Peyer's patch (tissue), 4 donors: Measurements from ENCODE around the gene ABHD6. TPM values are rescaled to one million over a fixed set of nuclear protein-coding genes. Genes with fewer than 3 reads are reported as not detected.
A peak's percentile ranks its signal among the peaks of the same experiment; 100 is the strongest.

ENCODE experiments used
- DNase-seq, 3 donors: peaks; one replicate each; pipeline ENCODE4 v3.0.0-alpha.2; 2017 to 2019
- H3K27ac ChIP-seq, 4 donors: fragments of 200-600 bp; sonication (generic); one replicate each; pipeline ENCODE4 v1.5.1; 2016 to 2019
- H3K27me3 ChIP-seq, 2 donors: fragments of 200-600 bp; sonication (generic); one replicate each; pipeline ENCODE4 v1.5.1; 2019
- H3K36me3 ChIP-seq, 3 donors: fragments of 200-600 bp; sonication (generic); one replicate each; pipeline ENCODE4 v1.5.1; 2016 to 2019
- H3K4me1 ChIP-seq, 4 donors: fragments of 200-600 bp; sonication (generic); one replicate each; pipeline ENCODE4 v1.5.1; 2016 to 2019
- H3K4me3 ChIP-seq, 4 donors: fragments of 200-600 bp; sonication (generic); 1 replicate in 3 of 4; 2 replicates in 1 of 4; pipeline ENCODE4 v1.5.1; 2016 to 2019; ENCODE audit warnings: mild to moderate bottlenecking in 1 of 4
- H3K9me3 ChIP-seq, 4 donors: fragments of 200-600 bp; sonication (generic); one replicate each; pipeline ENCODE4 v1.5.1; 2016 to 2019; ENCODE audit warnings: mild to moderate bottlenecking in 1 of 4
- CTCF ChIP-seq, 6 experiments: fragments of 450-650 bp in 4 of 6; fragments of 200-600 bp in 2 of 6; sonication (generic) in 1 of 6; IDR thresholded peaks; one replicate each; pipeline ENCODE4 v1.5.1; 2017 to 2019; ENCODE audit warnings: antibody characterized with exemption in 6 of 6, mild to moderate bottlenecking in 3 of 6, moderate library complexity in 1 of 6
- POLR2A ChIP-seq, 2 donors: fragments of 450-650 bp; IDR thresholded peaks; one replicate each; pipeline ENCODE4 v1.5.1; 2017; ENCODE audit warnings: antibody characterized with exemption in 2 of 2, mild to moderate bottlenecking in 2 of 2, moderate library complexity in 2 of 2
- total RNA-seq, 4 donors: library from RNA; depleted of rRNA; stranded (reverse); fragments of >200 nt; gene quantifications; one replicate each; pipeline ENCODE4 v1.1.0, GENCODE V29; 2016

ABHD6 gene
- total RNA-seq, 4 donors from 2014 or later = 9.1 to 97.6 (median 55.7) TPM

DNA sequence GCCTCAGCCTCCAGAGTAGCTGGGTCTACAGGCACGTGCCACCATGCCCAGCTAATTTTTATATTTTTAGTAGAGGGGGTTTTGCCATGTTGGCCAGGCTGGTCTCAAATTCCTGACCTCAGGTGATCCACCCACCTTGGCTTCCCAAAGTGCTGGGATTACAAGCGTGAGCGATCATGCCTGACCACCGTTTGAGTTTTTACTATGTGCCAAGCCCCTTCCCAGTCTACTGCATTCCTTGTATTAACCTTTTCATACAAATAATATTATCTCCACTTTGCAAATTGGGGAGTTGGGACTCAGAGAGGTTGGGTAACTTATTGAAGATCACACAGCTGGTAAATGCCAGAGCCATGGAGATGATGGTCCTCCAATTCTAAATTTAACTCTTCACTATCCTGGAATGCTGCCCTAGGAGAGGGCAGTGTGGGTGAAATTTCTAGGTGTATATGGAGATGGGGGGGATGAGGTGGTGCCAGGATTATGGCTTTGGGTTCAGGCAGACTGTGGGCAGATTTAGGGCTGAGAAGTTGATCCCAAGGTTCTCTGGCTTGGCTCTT is 94.1 kb downstream of the ABHD6 start:
- DNase-seq = peak in 1 of 3 donors; percentile 19
- no peak for TF ChIP-seq POLR2A (IDR thresholded peaks at IDR 0.05)
- TF ChIP-seq CTCF (IDR thresholded peaks at IDR 0.05) = no peak
- Histone ChIP-seq H3K9me3 (no peaks in the 10 kb centered on the region), H3K27ac (no peak overlapping the region), H3K4me1 (peaks cover 0 to 22% (median 6%) of the 10 kb centered on the region in 4 donors), H3K27me3 (no peaks in the 10 kb centered on the region), H3K4me3 (no peak overlapping the region), H3K36me3 (no peaks in the 10 kb centered on the region)

GRCh38 chr3:58332575-58333188 is 95.1 kb downstream of the ABHD6 start, which contains the start of gene PXK:
PXK (plus strand) TSS chr3:58332892; CDS start chr3:58332989, 97 bp downstream.
- no peaks in the 10 kb centered on the region for H3K36me3 ChIP-seq
- H3K27me3 ChIP-seq = no peaks in the 10 kb centered on the region
- H3K4me1 ChIP-seq = peaks cover 0 to 25% (median 6%) of the 10 kb centered on the region in 4 donors
- peak; percentile 82 to 92 (median 88) for DNase-seq
- no peaks in the 10 kb centered on the region for H3K9me3 ChIP-seq
- H3K27ac ChIP-seq = peak within 1 kb of the TSS; percentile 62 to 89 (median 68)
- H3K4me3 ChIP-seq = peak within 1 kb of the TSS; percentile 79 to 98 (median 90)
- TF ChIP-seq POLR2A (IDR thresholded peaks at IDR 0.05) = peak in 1 of 2 donors; percentile 10
- peak in 3 of 6 experiments; percentile 17 to 41 (median 17) for TF ChIP-seq CTCF (IDR thresholded peaks at IDR 0.05)

DNA sequence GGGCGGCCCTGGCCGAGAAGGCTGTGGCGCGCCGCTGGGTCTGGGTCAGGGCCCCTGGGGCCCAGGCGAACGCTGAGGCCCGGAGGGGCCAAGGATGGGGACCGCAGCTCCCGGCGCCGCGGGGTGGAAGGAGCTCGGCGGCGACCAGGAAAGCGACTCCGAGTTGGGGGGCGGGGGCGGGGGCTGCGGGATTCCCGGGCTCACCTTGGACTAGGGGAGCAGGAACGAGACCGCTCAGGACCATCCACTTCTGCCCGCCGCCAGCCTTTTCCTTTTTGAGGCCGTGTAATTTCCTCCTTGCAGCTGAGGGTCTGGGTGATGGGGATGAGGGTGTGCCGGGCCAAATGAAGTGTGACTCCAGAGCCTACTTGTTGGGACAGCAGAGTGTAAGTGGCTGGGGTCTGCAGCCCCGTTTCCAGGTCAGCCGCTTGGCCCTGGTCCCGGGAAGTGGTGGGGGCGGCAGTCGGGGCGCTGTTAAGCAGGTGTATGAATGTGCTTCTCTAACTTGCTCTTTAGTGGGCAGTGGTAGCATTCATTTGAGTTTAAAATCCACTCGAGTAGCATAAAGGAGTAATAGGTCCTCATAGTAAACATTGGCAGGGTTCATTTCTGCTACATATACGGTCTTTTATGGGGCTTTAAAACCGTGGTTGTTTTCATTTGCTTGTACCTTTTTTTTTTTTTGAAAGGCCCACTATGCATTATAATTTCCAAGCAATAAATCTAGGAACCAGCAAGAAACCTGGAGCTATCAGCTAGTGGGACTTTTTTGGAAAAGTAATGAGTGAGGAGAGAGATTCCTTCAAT is 95.8 kb downstream of the ABHD6 start:
- TF ChIP-seq POLR2A (IDR thresholded peaks at IDR 0.05) (no peak), CTCF (IDR thresholded peaks at IDR 0.05) (no peak)
- Histone ChIP-seq H3K27ac (peak overlapping the region; percentile 62 to 89 (median 68)), H3K36me3 (no peaks in the 10 kb centered on the region), H3K4me1 (peaks cover 0 to 25% (median 6%) of the 10 kb centered on the region in 4 donors), H3K27me3 (no peaks in the 10 kb centered on the region), H3K9me3 (no peaks in the 10 kb centered on the region), H3K4me3 (peak overlapping the region; percentile 79 to 98 (median 90))
- peak; percentile 57 to 74 (median 65) for DNase-seq

GRCh38 chr3:58334013-58334321 is 96.4 kb downstream of the ABHD6 start:
- no peak for TF ChIP-seq CTCF (IDR thresholded peaks at IDR 0.05)
- TF ChIP-seq POLR2A (IDR thresholded peaks at IDR 0.05) = no peak
- H3K9me3 ChIP-seq = no peaks in the 10 kb centered on the region
- peak overlapping the region in 3 of 4 donors; percentile 20 to 89 (median 67) for H3K27ac ChIP-seq
- peak overlapping the region; percentile 79 to 98 (median 90) for H3K4me3 ChIP-seq
- H3K4me1 ChIP-seq = peaks cover 0 to 25% (median 6%) of the 10 kb centered on the region in 4 donors
- H3K36me3 ChIP-seq = no peaks in the 10 kb centered on the region
- no peaks in the 10 kb centered on the region for H3K27me3 ChIP-seq
- DNase-seq = peak in 1 of 3 donors; percentile 10

GRCh38 chr3:58334506-58334884 is 96.9 kb downstream of the ABHD6 start:
- Histone ChIP-seq H3K4me3 (peak overlapping the region in 2 of 4 donors; percentile 88 to 98), H3K4me1 (peaks cover 0 to 25% (median 6%) of the 10 kb centered on the region in 4 donors), H3K27ac (peak overlapping the region; percentile 20 to 89 (median 56)), H3K9me3 (no peaks in the 10 kb centered on the region), H3K27me3 (no peaks in the 10 kb centered on the region), H3K36me3 (no peaks in the 10 kb centered on the region)
- TF ChIP-seq CTCF (IDR thresholded peaks at IDR 0.05) = no peak
- TF ChIP-seq POLR2A (IDR thresholded peaks at IDR 0.05) = no peak
- peak in 1 of 3 donors; percentile 15 for DNase-seq
